Measurements from ENCODE around the gene REG4.
"Not testable (repeated sequence)": the region's sequence is repeated elsewhere in the genome, so short reads cannot be mapped to it uniquely, and the experiment has no call there.

REG4 gene

GRCh38 chr1:119806489-119806888 lies 4.8 kb downstream of the REG4 start:
- DNase-seq (ENCODE audit: low spot score) = no peak

GRCh38 chr1:119805746-119806145 lies 5.5 kb downstream of the REG4 start:
- DNase-seq (ENCODE audit: low spot score) = no peak

GRCh38 chr1:119805247-119805646 lies 6.0 kb downstream of the REG4 start:
- no peak for DNase-seq (ENCODE audit: low spot score)

- DNase-seq (ENCODE audit: low spot score) = no peak
These were observed 11.6 kb downstream of the REG4 start for GRCh38 chr1:119799599-119800177.

- no peak for DNase-seq (ENCODE audit: low spot score)
These were observed 12.3 kb downstream of the REG4 start for GRCh38 chr1:119799003-119799402.

- DNase-seq (ENCODE audit: low spot score) = no peak
These were observed 13.7 kb downstream of the REG4 start for GRCh38 chr1:119797606-119798005.

- no peak for DNase-seq (ENCODE audit: low spot score)
These were observed 14.1 kb downstream of the REG4 start for GRCh38 chr1:119797162-119797561.

- DNase-seq (ENCODE audit: low spot score) = no peak
These were observed 15.7 kb downstream of the REG4 start for GRCh38 chr1:119795261-119796200.

- DNase-seq (ENCODE audit: low spot score) = no peak
These were observed 16.4 kb downstream of the REG4 start for GRCh38 chr1:119794876-119795240.

GRCh38 chr1:119794230-119794875 lies 16.9 kb downstream of the REG4 start:
- no peak for DNase-seq (ENCODE audit: low spot score)

GRCh38 chr1:119791377-119791776 lies 19.9 kb downstream of the REG4 start:
- no peak for DNase-seq (ENCODE audit: low spot score)

GRCh38 chr1:119790451-119791198 lies 20.6 kb downstream of the REG4 start:
- DNase-seq (ENCODE audit: low spot score) = no peak

GRCh38 chr1:119787776-119788175 lies 23.5 kb downstream of the REG4 start:
- DNase-seq (ENCODE audit: low spot score) = no peak

- DNase-seq (ENCODE audit: low spot score) = not testable (repeated sequence)
These were observed 24.7 kb downstream of the REG4 start for GRCh38 chr1:119786473-119787050.

- DNase-seq (ENCODE audit: low spot score) = not testable (repeated sequence)
These were observed 25.2 kb downstream of the REG4 start for GRCh38 chr1:119786046-119786445.

- DNase-seq (ENCODE audit: low spot score) = no peak
These were observed 27.0 kb downstream of the REG4 start for GRCh38 chr1:119784191-119784781.

- DNase-seq (ENCODE audit: low spot score) = no peak
These were observed 27.7 kb downstream of the REG4 start for GRCh38 chr1:119783354-119784185.

GRCh38 chr1:119782631-119783325 lies 28.5 kb downstream of the REG4 start:
- DNase-seq (ENCODE audit: low spot score) = no peak

- DNase-seq (ENCODE audit: low spot score) = no peak
These were observed 29.6 kb downstream of the REG4 start for GRCh38 chr1:119781434-119782210.

All from AG08396 (cell line).